ENCODE measurements around the gene YBEY.

- TF ChIP-seq CTCF (IDR thresholded peaks at IDR 0.05) (no peak), POLR2A (IDR thresholded peaks at IDR 0.05) (no peak)
These were observed 43.7 kb downstream of the YBEY start for GRCh38 chr21:46329796-46330195.

Measured in breast epithelium (tissue), 3 donors.